Fibroblast of lung (primary cell): ENCODE data around the gene TTC3.

Source experiments
- EZH2 ChIP-seq: IDR thresholded peaks from 2 replicates; pipeline ENCODE4 v1.5.1; 2012; ENCODE audit warnings: low read length, control low read depth, mild to moderate bottlenecking; ENCODE audit errors: missing control alignments
- TF ChIP-seq, protein P1 (sequence below), 2 donors: IDR thresholded peaks in 1 of 2; conservative IDR thresholded peaks in 1 of 2; 1 replicate in 1 of 2; 2 replicates in 1 of 2; pipeline ENCODE4 v1.5.1; 2011 to 2012; ENCODE audit warnings: low read length in 2 of 2, control low read depth in 1 of 2, inconsistent platforms in 1 of 2, low read depth in 1 of 2, mild to moderate bottlenecking in 1 of 2

DNA sequence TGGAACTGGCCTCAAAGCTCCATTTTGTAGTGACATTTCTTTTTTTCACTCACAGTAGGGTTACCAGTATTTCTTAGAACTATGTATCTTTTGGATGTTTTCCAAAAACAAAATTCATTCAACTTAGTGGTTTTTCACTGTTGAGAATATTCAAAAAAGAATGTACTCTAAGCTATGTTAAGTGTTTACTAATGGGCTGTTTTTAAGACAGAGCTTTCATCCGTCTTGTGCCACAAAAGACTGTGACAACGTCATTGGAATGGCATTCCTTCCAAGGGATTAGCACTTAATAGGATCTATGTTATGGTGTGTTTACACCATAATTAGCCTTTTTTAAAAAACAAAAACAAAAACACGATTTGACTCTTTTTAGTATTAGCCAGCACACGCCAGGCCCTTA, 66.8 kb downstream of the TTC3 start:
- TF ChIP-seq, protein P1, sequence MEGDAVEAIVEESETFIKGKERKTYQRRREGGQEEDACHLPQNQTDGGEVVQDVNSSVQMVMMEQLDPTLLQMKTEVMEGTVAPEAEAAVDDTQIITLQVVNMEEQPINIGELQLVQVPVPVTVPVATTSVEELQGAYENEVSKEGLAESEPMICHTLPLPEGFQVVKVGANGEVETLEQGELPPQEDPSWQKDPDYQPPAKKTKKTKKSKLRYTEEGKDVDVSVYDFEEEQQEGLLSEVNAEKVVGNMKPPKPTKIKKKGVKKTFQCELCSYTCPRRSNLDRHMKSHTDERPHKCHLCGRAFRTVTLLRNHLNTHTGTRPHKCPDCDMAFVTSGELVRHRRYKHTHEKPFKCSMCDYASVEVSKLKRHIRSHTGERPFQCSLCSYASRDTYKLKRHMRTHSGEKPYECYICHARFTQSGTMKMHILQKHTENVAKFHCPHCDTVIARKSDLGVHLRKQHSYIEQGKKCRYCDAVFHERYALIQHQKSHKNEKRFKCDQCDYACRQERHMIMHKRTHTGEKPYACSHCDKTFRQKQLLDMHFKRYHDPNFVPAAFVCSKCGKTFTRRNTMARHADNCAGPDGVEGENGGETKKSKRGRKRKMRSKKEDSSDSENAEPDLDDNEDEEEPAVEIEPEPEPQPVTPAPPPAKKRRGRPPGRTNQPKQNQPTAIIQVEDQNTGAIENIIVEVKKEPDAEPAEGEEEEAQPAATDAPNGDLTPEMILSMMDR (conservative IDR thresholded peaks at IDR 0.05 in 1 of 2, IDR thresholded peaks at IDR 0.05 in 1 of 2; ENCODE audit: low read depth in 1 of 2, low read length in 2 of 2) = no peak
- TF ChIP-seq EZH2 = no peak
